Tibial artery (tissue), 4 donors: ENCODE measurements around the gene FAM90A26.
A peak's percentile ranks its signal among the peaks of the same experiment; 100 is the strongest.
"Not testable (repeated sequence)": the region's sequence is repeated elsewhere in the genome, so short reads cannot be mapped to it uniquely, and the experiment has no call there.

Source experiments
- DNase-seq, 2 donors: peaks; one replicate each; pipeline ENCODE4 v3.0.0-alpha.2; 2019
- H3K27ac ChIP-seq, 2 donors: fragments of 200-600 bp; sonication (generic) in 1 of 2; 1 replicate in 1 of 2; 2 replicates in 1 of 2; pipeline ENCODE4 v1.5.1; 2018 to 2019; ENCODE audit warnings: mild to moderate bottlenecking in 1 of 2
- H3K27me3 ChIP-seq, 2 donors: fragments of 200-600 bp; sonication (generic) in 1 of 2; one replicate each; pipeline versions ENCODE4 v1.5.1 to v1.6.0; 2016 to 2019
- H3K36me3 ChIP-seq, 3 donors: fragments of 200-600 bp; sonication (generic) in 2 of 3; one replicate each; pipeline ENCODE4 v1.5.1; 2016 to 2019; ENCODE audit warnings: mild to moderate bottlenecking in 2 of 3
- H3K4me1 ChIP-seq, 4 donors: fragments of 200-600 bp; sonication (generic) in 2 of 4; 1 replicate in 3 of 4; 2 replicates in 1 of 4; pipeline ENCODE4 v1.5.1; 2016 to 2019
- H3K4me3 ChIP-seq, 2 donors: fragments of 200-600 bp; sonication (generic) in 1 of 2; 1 replicate in 1 of 2; 2 replicates in 1 of 2; pipeline ENCODE4 v1.5.1; 2018 to 2019; ENCODE audit warnings: mild to moderate bottlenecking in 2 of 2
- H3K9me3 ChIP-seq, 3 donors: fragments of 200-600 bp; sonication (generic) in 1 of 3; one replicate each; pipeline ENCODE4 v1.5.1; 2016 to 2019
- CTCF ChIP-seq, 2 experiments: fragments of 200-600 bp in 1 of 2; fragments of 450-650 bp in 1 of 2; IDR thresholded peaks; one replicate each; pipeline ENCODE4 v1.5.1; 2017 to 2019; ENCODE audit warnings: antibody characterized with exemption in 2 of 2, mild to moderate bottlenecking in 1 of 2, moderate library complexity in 1 of 2
- intact Hi-C: fragments of 100-400 bp; cut with DNase I; formaldehyde crosslinking; loops from one replicate; pipeline ENCODE4 v1.15.0; 2023; ENCODE audit warnings: low total_unique reads

The FAM90A26 gene

GRCh38 chr4:9169791-9170459 lies at the start of gene FAM90A26:
TSS of gene FAM90A26 (plus strand) at chr4:9170409. CDS start at chr4:9173173, 2,764 bp downstream.
- H3K27me3 ChIP-seq, H3K27ac ChIP-seq, DNase-seq, H3K9me3 ChIP-seq, intact Hi-C loops, H3K4me1 ChIP-seq, H3K36me3 ChIP-seq, H3K4me3 ChIP-seq: not testable (repeated sequence)

GRCh38 chr4:9122711-9123110 lies 47.5 kb upstream of the FAM90A26 start:
- H3K4me3 ChIP-seq, DNase-seq, H3K27me3 ChIP-seq, H3K36me3 ChIP-seq, H3K4me1 ChIP-seq, H3K27ac ChIP-seq, intact Hi-C loops, H3K9me3 ChIP-seq: not testable (repeated sequence)

GRCh38 chr4:9123572-9124007 lies 46.6 kb upstream of the FAM90A26 start:
- intact Hi-C loops, H3K9me3 ChIP-seq, H3K4me1 ChIP-seq, H3K27me3 ChIP-seq, H3K4me3 ChIP-seq, H3K36me3 ChIP-seq, H3K27ac ChIP-seq: not testable (repeated sequence)
- peak in 1 of 2 donors; percentile 61 for DNase-seq
- peak; percentile 74 for TF ChIP-seq CTCF (IDR thresholded peaks at IDR 0.05)

- DNase-seq, H3K27me3 ChIP-seq, H3K36me3 ChIP-seq, intact Hi-C loops, H3K27ac ChIP-seq, H3K9me3 ChIP-seq, H3K4me1 ChIP-seq, H3K4me3 ChIP-seq: not testable (repeated sequence)
Measured at GRCh38 chr4:9125601-9126161, 44.5 kb upstream of the FAM90A26 start.

GRCh38 chr4:9131420-9131819 lies 38.8 kb upstream of the FAM90A26 start:
- DNase-seq, H3K36me3 ChIP-seq, intact Hi-C loops, H3K4me3 ChIP-seq, H3K27ac ChIP-seq, H3K9me3 ChIP-seq, H3K27me3 ChIP-seq, H3K4me1 ChIP-seq: not testable (repeated sequence)

- H3K27me3 ChIP-seq, H3K36me3 ChIP-seq, DNase-seq, H3K4me1 ChIP-seq, intact Hi-C loops, H3K9me3 ChIP-seq, H3K4me3 ChIP-seq, H3K27ac ChIP-seq: not testable (repeated sequence)
Measured at GRCh38 chr4:9132849-9133248, 37.4 kb upstream of the FAM90A26 start.

- H3K9me3 ChIP-seq, H3K27ac ChIP-seq, H3K36me3 ChIP-seq, H3K27me3 ChIP-seq, H3K4me3 ChIP-seq, intact Hi-C loops, DNase-seq, H3K4me1 ChIP-seq: not testable (repeated sequence)
Measured at GRCh38 chr4:9134011-9134410, 36.2 kb upstream of the FAM90A26 start.

- intact Hi-C loops, H3K9me3 ChIP-seq, H3K27ac ChIP-seq, H3K36me3 ChIP-seq, H3K4me3 ChIP-seq, H3K27me3 ChIP-seq, H3K4me1 ChIP-seq: not testable (repeated sequence)
- DNase-seq, result peak; percentile 72 to 76
Measured at GRCh38 chr4:9134556-9134955, 35.7 kb upstream of the FAM90A26 start.

GRCh38 chr4:9141050-9141449 lies 29.2 kb upstream of the FAM90A26 start:
- H3K9me3 ChIP-seq, H3K27me3 ChIP-seq, intact Hi-C loops, DNase-seq, H3K4me3 ChIP-seq, H3K4me1 ChIP-seq, H3K27ac ChIP-seq: not testable (repeated sequence)
- peaks cover 0 to 11% (median 0%) of the 10 kb centered on the region in 3 donors for H3K36me3 ChIP-seq

- H3K9me3 ChIP-seq, H3K27ac ChIP-seq, DNase-seq, H3K4me3 ChIP-seq, H3K4me1 ChIP-seq, intact Hi-C loops, H3K27me3 ChIP-seq: not testable (repeated sequence)
- peaks cover 0 to 11% (median 0%) of the 10 kb centered on the region in 3 donors for H3K36me3 ChIP-seq
Measured at GRCh38 chr4:9142786-9143185, 27.4 kb upstream of the FAM90A26 start.
